HepG2 (cell line): ENCODE results near the gene PCDHA6. TPM values are rescaled to one million over a fixed set of nuclear protein-coding genes. Genes with fewer than 3 reads are reported as not detected.

Experiments used
- ATAC-seq: fragments of 200-7000 bp; cut with Tn5 transposase; 3 replicates; pipeline ENCODE4 v1.9.1; 2020; ENCODE audit warnings: mild to moderate bottlenecking, moderate library complexity
- BruUV-seq: library from RNA; stranded (reverse); fragments of 400-500 nt; replicated peaks from 2 replicates; lab custom pipeline; 2021; lab: Mats Ljungman, UMichigan
- CTCF ChIA-PET: fragments of 300-600 bp; formaldehyde crosslinking; extraction: SDS; loops from one replicate; lab custom pipeline; 2021; ENCODE audit warnings: low total read pairs, inconsistent platforms, low intra/inter-chr PET ratio; lab: Yijun Ruan, JAX
- POLR2A ChIA-PET: fragments of 350-600 bp; sonication (Branson Sonifier 250); formaldehyde crosslinking; loops from one replicate; lab custom pipeline; 2020; ENCODE audit warnings: antibody characterized with exemption, inconsistent platforms; lab: Yijun Ruan, JAX
- DNase-seq: peaks from one replicate; pipeline ENCODE4 v3.0.0-alpha.2; 2015; ENCODE audit warnings: low spot score
- FAIRE-seq: peaks from 3 replicates; lab custom pipeline; 2011; peaks lifted over from hg19 to GRCh38; lab: Jason Lieb, UNC
- H2AFZ ChIP-seq: one replicate; pipeline ENCODE4 v1.6.1; 2011; ENCODE audit warnings: low read length, inconsistent platforms
- H3K27ac ChIP-seq: fragments of 300-600 bp; 3 replicates; pipeline ENCODE4 v1.8.0; 2011; ENCODE audit warnings: mixed run types, mild to moderate bottlenecking, mixed read lengths, low read length, inconsistent platforms; ENCODE audit not compliant: insufficient read depth; ENCODE audit errors: extremely low read length
- H3K27me3 ChIP-seq, 2 experiments: fragments of 200-600 bp in 1 of 2; 2 replicates in 1 of 2; 3 replicates in 1 of 2; pipeline versions ENCODE4 v1.6.0 to v1.8.0; 2011; ENCODE audit warnings: low read length in 2 of 2, mild to moderate bottlenecking in 2 of 2, moderate library complexity in 2 of 2, inconsistent platforms in 1 of 2; ENCODE audit not compliant: insufficient read depth in 2 of 2, control insufficient read depth in 1 of 2
- H3K36me3 ChIP-seq, 2 experiments: fragments of 200-600 bp in 1 of 2; replicated peaks in 1 of 2; 2 replicates in 1 of 2; 3 replicates in 1 of 2; pipeline versions ENCODE4 v1.5.1 to v1.8.0; 2011; ENCODE audit warnings: low read length in 2 of 2, inconsistent platforms in 1 of 2; ENCODE audit not compliant: insufficient read depth in 2 of 2, control insufficient read depth in 1 of 2
- H3K4me1 ChIP-seq: 2 replicates; pipeline ENCODE4 v1.5.1; 2012; ENCODE audit warnings: low read length, inconsistent platforms; ENCODE audit not compliant: insufficient read depth
- H3K4me2 ChIP-seq: 2 replicates; pipeline ENCODE4 v1.6.0; 2011; ENCODE audit warnings: low read depth, low read length, inconsistent platforms
- H3K4me3 ChIP-seq, 3 experiments: fragments of 200-600 bp in 1 of 3; sonication (generic), shearing (Covaris generic) in 1 of 3; replicated peaks in 1 of 3; 2 replicates each; pipeline ENCODE4 v1.5.1; 2011 to 2016; ENCODE audit warnings: low read length in 3 of 3, inconsistent platforms in 2 of 3, low read depth in 2 of 3, mild to moderate bottlenecking in 2 of 3, control low read depth in 1 of 3, mixed read lengths in 1 of 3; ENCODE audit not compliant: insufficient read depth in 1 of 3
- H3K79me2 ChIP-seq: one replicate; pipeline ENCODE4 v1.6.1; 2011; ENCODE audit warnings: low read length, inconsistent platforms; ENCODE audit not compliant: insufficient read depth
- H3K9ac ChIP-seq: 2 replicates; pipeline ENCODE4 v1.6.0; 2011; ENCODE audit warnings: mild to moderate bottlenecking, low read depth, low read length, inconsistent platforms; ENCODE audit not compliant: insufficient read depth
- H3K9me3 ChIP-seq: 2 replicates; pipeline ENCODE4 v1.5.1; 2012; ENCODE audit warnings: mild to moderate bottlenecking, low read length
- H4K20me1 ChIP-seq: 2 replicates; pipeline ENCODE4 v1.6.0; 2011; ENCODE audit warnings: inconsistent platforms, mild to moderate bottlenecking, low read length, moderate library complexity; ENCODE audit not compliant: insufficient read depth
- AHR ChIP-seq: IDR thresholded peaks from 2 replicates; pipeline ENCODE4 v1.6.1; 2018; ENCODE audit warnings: missing genetic modification reagents, missing compliant biosample characterization
- WGBS: methylation state at CpG from one replicate; pipeline ENCODE4 v1.1.6; 2017; ENCODE audit warnings: low lambda C conversion rate; 5-methylcytosine and 5-hydroxymethylcytosine counted together
- in situ Hi-C: cut with HindIII; loops from 2 replicates; pipeline ENCODE4 v1.10.0; 2017; ENCODE audit warnings: low pct_unique_long_range_greater_than_20kb; ENCODE audit not compliant: extremely low pct_ligation_motif_present
- intact Hi-C: fragments of 100-400 bp; cut with micrococcal nuclease; formaldehyde crosslinking; loops from one replicate; pipeline ENCODE4 v1.10.0; 2022; ENCODE audit not compliant: unreplicated experiment
- polyA plus RNA-seq, 8 experiments: library from polyadenylated mRNA; depleted of rRNA in 3 of 8; stranded (reverse) in 7 of 8; unstranded in 1 of 8; fragments of >200 nt; fragmentation: Illumina TruSeq in 4 of 8; extraction: Trizol in 4 of 8; gene quantifications; 2 replicates each; pipeline versions ENCODE4 v1.2.1 to v1.2.3, GENCODE V29; 2011 to 2016; ENCODE audit warnings: low read depth in 4 of 8, missing spikeins in 1 of 8, mixed read lengths in 1 of 8; ENCODE audit not compliant: insufficient read depth in 1 of 8
- total RNA-seq, 5 experiments: library from RNA; depleted of rRNA; stranded (reverse); fragments of >200 nt; fragmentation: Illumina TruSeq; extraction: Trizol; gene quantifications; 2 replicates each; pipeline ENCODE4 v1.2.3, GENCODE V29; 2016; ENCODE audit warnings: low read depth in 1 of 5
- TF ChIP-seq, protein P1 (sequence below), 2 experiments: fragments of 450-650 bp in 1 of 2; sonication (generic) in 1 of 2; formaldehyde crosslinking; IDR thresholded peaks; 2 replicates each; pipeline versions ENCODE4 v1.5.0 to v1.8.0; 2020 to 2022; ENCODE audit warnings: mild to moderate bottlenecking in 1 of 2, missing genetic modification reagents in 1 of 2
- TF ChIP-seq, protein P2 (sequence below): sonication (generic); formaldehyde crosslinking; IDR thresholded peaks from 2 replicates; pipeline ENCODE4 v1.5.1; 2020; ENCODE audit warnings: mild to moderate bottlenecking, missing genetic modification reagents, moderate library complexity

The PCDHA6 gene
- total and polyA plus RNA-seq, 2 of the 13 experiments (the other 11 are each of a cell fraction or from before 2014, with no cell fraction given), result not detected

DNA sequence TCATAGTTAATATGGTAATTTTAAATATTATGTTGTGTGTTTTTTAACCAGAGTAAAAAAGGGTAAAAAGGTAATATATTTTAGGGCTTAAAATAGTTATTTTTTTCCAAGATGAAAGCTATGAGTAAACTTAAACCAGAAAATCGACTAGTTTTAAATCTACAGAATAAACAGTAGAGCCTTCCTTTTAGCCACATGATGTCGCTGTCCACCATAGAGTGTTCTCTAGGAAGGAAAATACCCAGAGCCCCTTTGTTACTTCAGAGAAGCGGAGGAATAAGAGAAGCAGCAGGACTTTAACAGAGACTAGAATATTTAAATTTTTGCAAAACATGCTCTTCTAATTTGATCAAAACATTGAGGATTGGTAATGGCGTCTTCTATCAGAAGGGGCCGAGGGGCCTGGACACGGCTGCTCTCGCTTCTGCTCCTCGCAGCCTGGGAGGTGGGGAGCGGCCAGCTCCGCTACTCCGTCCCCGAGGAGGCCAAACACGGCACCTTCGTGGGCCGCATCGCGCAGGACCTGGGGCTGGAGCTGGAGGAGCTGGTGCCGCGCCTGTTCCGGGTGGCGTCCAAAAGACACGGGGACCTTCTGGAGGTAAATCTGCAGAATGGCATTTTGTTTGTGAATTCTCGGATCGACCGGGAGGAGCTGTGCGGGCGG lies 33.0 kb upstream of the PCDHA6 start, which contains the start of gene PCDHA2:
TSS of gene PCDHA2 (plus strand) at position 258 of the 664 bp plus-strand sequence.
- Histone ChIP-seq H3K4me1 (no peaks in the 10 kb centered on the region), H3K79me2 (no peaks in the 10 kb centered on the region), H3K36me3 (no peaks in the 10 kb centered on the region), H3K4me2 (no peak within 1 kb of the TSS), H3K27ac (no peak within 1 kb of the TSS), H3K27me3 (no peaks in the 10 kb centered on the region), H2AFZ (no peak within 1 kb of the TSS), H3K9ac (no peak within 1 kb of the TSS), H3K9me3 (peaks cover 31% of the 10 kb centered on the region), H4K20me1 (no peaks in the 10 kb centered on the region), H3K4me3 (no peak within 1 kb of the TSS)
- POLR2A ChIA-PET, result no interaction called here
- CTCF ChIA-PET, result no interaction called here
- WGBS, result 55% methylated on average over 25 of the region's 27 CpGs
- no TSS peak for BruUV-seq
- in situ Hi-C loops (no loop called here), intact Hi-C loops (no loop called here)
- ATAC-seq (no peak), FAIRE-seq (no peak), DNase-seq (no peak)
- TF ChIP-seq, protein P1, sequence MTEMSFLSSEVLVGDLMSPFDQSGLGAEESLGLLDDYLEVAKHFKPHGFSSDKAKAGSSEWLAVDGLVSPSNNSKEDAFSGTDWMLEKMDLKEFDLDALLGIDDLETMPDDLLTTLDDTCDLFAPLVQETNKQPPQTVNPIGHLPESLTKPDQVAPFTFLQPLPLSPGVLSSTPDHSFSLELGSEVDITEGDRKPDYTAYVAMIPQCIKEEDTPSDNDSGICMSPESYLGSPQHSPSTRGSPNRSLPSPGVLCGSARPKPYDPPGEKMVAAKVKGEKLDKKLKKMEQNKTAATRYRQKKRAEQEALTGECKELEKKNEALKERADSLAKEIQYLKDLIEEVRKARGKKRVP (CRISPR knock-in tag; IDR thresholded peaks at IDR 0.05), result no peak
- TF ChIP-seq, protein P2, sequence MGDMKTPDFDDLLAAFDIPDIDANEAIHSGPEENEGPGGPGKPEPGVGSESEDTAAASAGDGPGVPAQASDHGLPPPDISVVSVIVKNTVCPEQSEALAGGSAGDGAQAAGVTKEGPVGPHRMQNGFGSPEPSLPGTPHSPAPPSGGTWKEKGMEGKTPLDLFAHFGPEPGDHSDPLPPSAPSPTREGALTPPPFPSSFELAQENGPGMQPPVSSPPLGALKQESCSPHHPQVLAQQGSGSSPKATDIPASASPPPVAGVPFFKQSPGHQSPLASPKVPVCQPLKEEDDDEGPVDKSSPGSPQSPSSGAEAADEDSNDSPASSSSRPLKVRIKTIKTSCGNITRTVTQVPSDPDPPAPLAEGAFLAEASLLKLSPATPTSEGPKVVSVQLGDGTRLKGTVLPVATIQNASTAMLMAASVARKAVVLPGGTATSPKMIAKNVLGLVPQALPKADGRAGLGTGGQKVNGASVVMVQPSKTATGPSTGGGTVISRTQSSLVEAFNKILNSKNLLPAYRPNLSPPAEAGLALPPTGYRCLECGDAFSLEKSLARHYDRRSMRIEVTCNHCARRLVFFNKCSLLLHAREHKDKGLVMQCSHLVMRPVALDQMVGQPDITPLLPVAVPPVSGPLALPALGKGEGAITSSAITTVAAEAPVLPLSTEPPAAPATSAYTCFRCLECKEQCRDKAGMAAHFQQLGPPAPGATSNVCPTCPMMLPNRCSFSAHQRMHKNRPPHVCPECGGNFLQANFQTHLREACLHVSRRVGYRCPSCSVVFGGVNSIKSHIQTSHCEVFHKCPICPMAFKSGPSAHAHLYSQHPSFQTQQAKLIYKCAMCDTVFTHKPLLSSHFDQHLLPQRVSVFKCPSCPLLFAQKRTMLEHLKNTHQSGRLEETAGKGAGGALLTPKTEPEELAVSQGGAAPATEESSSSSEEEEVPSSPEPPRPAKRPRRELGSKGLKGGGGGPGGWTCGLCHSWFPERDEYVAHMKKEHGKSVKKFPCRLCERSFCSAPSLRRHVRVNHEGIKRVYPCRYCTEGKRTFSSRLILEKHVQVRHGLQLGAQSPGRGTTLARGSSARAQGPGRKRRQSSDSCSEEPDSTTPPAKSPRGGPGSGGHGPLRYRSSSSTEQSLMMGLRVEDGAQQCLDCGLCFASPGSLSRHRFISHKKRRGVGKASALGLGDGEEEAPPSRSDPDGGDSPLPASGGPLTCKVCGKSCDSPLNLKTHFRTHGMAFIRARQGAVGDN (CRISPR knock-in tag), result no peak
- no peak for TF ChIP-seq AHR
